ENCODE data around the gene ZNF846.

ZNF846 gene

GRCh38 chr19:9724157-9724556 lies 44.4 kb downstream of the ZNF846 start:
- H3K4me3 ChIP-seq (ENCODE audit: low read depth, low read length): no peak overlapping the region
- H3K4me1 ChIP-seq: peaks cover 4% of the 10 kb centered on the region
- no peaks in the 10 kb centered on the region; the same call in 1 of the 2 replicates for H3K9me3 ChIP-seq
- DNase-seq: no peak
- TF ChIP-seq, protein P1, sequence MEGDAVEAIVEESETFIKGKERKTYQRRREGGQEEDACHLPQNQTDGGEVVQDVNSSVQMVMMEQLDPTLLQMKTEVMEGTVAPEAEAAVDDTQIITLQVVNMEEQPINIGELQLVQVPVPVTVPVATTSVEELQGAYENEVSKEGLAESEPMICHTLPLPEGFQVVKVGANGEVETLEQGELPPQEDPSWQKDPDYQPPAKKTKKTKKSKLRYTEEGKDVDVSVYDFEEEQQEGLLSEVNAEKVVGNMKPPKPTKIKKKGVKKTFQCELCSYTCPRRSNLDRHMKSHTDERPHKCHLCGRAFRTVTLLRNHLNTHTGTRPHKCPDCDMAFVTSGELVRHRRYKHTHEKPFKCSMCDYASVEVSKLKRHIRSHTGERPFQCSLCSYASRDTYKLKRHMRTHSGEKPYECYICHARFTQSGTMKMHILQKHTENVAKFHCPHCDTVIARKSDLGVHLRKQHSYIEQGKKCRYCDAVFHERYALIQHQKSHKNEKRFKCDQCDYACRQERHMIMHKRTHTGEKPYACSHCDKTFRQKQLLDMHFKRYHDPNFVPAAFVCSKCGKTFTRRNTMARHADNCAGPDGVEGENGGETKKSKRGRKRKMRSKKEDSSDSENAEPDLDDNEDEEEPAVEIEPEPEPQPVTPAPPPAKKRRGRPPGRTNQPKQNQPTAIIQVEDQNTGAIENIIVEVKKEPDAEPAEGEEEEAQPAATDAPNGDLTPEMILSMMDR (IDR thresholded peaks at IDR 0.05; ENCODE audit: low read depth, low read length): no peak
- H3K27me3 ChIP-seq: no peaks in the 10 kb centered on the region; the same call in 1 of the 2 replicates
- H3K36me3 ChIP-seq: no peaks in the 10 kb centered on the region

DNA sequence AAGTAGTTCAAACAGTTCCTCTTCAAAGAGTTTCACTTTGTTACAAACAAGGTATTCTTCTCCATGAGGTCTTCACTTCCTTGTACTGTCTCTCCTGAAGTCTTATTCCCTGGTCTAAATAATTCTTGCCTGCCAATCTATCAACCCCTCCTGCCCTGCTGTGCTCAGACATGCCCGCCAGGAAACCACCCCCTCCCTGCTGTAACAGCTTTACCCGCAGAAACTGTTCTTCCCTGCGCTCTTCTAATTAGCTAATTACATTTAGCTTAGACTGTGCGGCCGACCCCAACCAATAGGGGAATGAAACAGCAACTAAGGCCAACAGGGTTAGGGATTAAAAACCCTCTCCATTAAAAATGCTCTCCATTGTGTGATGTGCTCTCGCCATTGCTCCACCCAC lies 46.7 kb downstream of the ZNF846 start:
- H3K36me3 ChIP-seq: no peaks in the 10 kb centered on the region
- H3K27me3 ChIP-seq: peaks cover 8% of the 10 kb centered on the region; the same call in 1 of the 2 replicates
- peaks cover 4% of the 10 kb centered on the region for H3K4me1 ChIP-seq
- DNase-seq: peak; percentile 22
- H3K4me3 ChIP-seq (ENCODE audit: low read depth, low read length): no peak overlapping the region
- TF ChIP-seq, protein P1 (IDR thresholded peaks at IDR 0.05; ENCODE audit: low read depth, low read length): no peak
- H3K9me3 ChIP-seq: no peaks in the 10 kb centered on the region; the same call in 1 of the 2 replicates

DNA sequence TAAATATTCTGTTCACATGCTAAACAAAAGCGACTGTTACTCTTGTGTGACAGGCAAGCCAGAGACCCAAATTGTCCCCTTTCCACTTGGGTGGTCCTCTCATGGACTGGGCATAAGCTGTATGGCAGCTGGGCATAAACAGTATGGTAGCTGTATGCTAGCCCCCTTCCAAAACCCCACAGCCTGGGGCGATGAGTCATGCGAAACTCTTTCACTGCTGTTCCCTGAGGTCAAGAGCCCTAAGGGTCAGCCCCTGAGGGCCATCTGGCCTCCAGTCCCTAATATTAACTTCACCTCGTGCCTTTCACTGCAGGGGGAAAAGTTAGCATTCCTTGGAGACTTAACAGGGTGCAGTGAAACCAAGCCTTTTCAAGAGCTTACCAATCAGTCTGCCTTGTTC lies 48.0 kb downstream of the ZNF846 start:
- Histone ChIP-seq H3K4me1 (peaks cover 4% of the 10 kb centered on the region), H3K36me3 (no peaks in the 10 kb centered on the region), H3K9me3 (no peaks in the 10 kb centered on the region; the same call in 1 of the 2 replicates), H3K4me3 (ENCODE audit: low read depth, low read length) (no peak overlapping the region), H3K27me3 (peaks cover 10% of the 10 kb centered on the region; the same call in 1 of the 2 replicates)
- TF ChIP-seq, protein P1 (IDR thresholded peaks at IDR 0.05; ENCODE audit: low read depth, low read length): no peak
- no peak for DNase-seq

GRCh38 chr19:9711815-9712214 lies 56.7 kb downstream of the ZNF846 start:
- Histone ChIP-seq H3K4me3 (ENCODE audit: low read depth, low read length) (no peak overlapping the region), H3K9me3 (no peaks in the 10 kb centered on the region), H3K36me3 (no peaks in the 10 kb centered on the region), H3K4me1 (no peaks in the 10 kb centered on the region), H3K27me3 (peaks cover 9% of the 10 kb centered on the region)
- no peak for DNase-seq
- TF ChIP-seq, protein P1 (IDR thresholded peaks at IDR 0.05; ENCODE audit: low read depth, low read length): no peak

- no peak for DNase-seq
- no peaks in the 10 kb centered on the region for H3K9me3 ChIP-seq
- TF ChIP-seq, protein P1 (IDR thresholded peaks at IDR 0.05; ENCODE audit: low read depth, low read length): no peak
Observed at GRCh38 chr19:9709305-9709704, 59.2 kb downstream of the ZNF846 start.

GRCh38 chr19:9705836-9706235 lies 62.7 kb downstream of the ZNF846 start:
- Histone ChIP-seq H3K4me3 (ENCODE audit: low read depth, low read length) (no peak overlapping the region), H3K4me1 (no peaks in the 10 kb centered on the region), H3K36me3 (no peaks in the 10 kb centered on the region), H3K27me3 (peaks cover 4% of the 10 kb centered on the region; the same call in 1 of the 2 replicates), H3K9me3 (no peaks in the 10 kb centered on the region)
- TF ChIP-seq, protein P1 (IDR thresholded peaks at IDR 0.05; ENCODE audit: low read depth, low read length): no peak
- DNase-seq: no peak

More at GRCh38 chr19:9709305-9709704, 59.2 kb downstream of the ZNF846 start:
- Histone ChIP-seq H3K4me3 (ENCODE audit: low read depth, low read length) (no peak overlapping the region), H3K27me3 (peaks cover 8% of the 10 kb centered on the region), H3K4me1 (no peaks in the 10 kb centered on the region), H3K36me3 (no peaks in the 10 kb centered on the region)
